Hematopoietic multipotent progenitor cell treated with erythropoietin and hydrocortisone succinate and interleukin-3 and kit ligand, for 15 days (in vitro differentiated cells): ENCODE results near the gene SLX9.
A peak's percentile ranks its signal among the peaks of the same experiment; 100 is the strongest.

Experiments
- DNase-seq: peaks from one replicate; pipeline ENCODE4 v3.0.0-alpha.2; 2015; ENCODE audit warnings: low spot score

The SLX9 gene, protein sequence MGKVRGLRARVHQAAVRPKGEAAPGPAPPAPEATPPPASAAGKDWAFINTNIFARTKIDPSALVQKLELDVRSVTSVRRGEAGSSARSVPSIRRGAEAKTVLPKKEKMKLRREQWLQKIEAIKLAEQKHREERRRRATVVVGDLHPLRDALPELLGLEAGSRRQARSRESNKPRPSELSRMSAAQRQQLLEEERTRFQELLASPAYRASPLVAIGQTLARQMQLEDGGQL

DNA sequence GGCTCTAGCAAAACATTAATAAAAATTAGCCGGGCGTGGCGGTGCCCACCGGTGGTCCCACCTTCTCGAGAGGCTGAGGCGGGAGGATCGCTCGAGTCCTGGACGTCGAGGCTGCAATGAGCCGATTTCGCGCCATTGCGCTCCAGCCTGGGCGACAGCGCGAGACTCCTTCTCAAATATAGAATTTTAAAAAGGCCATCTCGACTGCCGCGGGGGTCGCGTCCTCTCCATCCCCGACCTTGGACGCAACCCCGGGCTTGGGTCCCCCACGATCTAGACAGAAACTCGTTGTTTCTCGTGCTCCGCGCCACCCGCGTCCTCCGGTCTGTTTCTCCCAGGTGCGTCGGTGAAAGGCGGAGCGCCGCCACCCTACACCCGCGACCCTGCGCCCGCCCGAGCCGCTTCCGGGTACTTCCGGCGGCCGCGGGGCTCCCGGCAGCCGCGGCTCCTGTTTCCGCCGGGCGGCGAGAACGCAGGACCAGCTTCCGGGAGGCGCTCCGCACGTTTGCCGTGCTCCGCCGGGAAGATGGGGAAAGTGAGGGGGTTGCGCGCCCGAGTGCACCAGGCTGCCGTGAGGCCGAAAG, at the start of gene SLX9:
TSS of gene SLX9 (plus strand) at position 498 of the 584 bp plus-strand sequence. CDS start at position 527, 29 bp downstream.
- peak; percentile 73 for DNase-seq

DNA sequence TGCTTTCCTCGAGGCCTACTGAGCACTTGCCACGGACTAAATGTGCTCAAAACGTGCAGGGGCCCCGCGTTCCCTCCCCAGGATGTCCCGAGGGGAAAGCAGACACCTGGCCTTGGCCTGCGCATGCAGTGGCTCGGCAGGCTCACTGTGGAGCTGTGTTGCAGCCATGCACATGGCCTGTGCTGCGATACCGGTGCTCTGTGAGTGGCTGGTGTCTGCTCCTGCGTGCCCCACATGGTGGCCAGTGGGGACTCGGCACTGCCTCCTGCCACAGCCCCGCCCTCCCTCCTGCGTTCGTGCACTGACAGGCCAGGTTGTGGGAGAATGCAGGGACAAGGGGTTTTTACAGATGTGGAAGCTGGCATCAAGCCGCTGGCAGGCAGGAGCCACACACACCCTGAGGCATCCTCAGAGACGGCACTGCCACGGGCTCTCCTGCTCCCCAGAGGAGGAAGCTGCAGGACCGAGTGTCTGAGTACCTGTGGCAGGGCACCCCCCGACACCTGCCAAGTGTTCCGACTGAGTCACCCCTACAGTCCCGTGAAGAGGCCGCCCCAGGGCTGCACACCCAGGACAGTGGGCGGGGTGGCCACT, 49.4 kb upstream of the SLX9 start:
- DNase-seq, result no peak

DNA sequence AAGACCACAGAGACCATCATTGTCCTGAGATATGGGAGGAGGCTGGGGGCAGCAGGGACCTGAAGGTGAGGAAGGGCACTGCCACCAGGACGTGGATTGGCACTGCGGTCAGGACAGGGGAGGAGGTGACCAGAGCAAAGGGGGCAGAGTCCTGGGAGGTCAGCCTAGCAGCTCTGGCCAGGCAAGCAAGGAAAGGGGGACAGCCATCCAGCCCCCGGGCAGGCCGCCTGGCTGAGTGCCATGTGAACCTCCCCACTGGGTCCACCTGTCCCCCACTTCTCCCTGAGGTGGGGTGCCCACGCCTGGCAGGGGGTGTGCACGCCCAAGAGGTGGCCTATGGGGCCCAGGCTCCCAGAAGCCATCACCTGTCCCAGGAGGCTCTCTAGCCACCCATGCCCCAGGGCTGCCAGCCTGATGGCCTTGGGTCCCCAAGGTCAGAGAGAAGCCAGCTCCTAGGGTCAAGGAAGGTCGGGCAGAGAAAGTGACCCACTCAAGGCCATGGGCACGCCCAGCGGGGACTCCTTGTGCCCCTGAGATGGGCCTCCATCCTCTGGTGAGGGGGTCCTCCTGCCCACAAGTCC, 48.8 kb upstream of the SLX9 start:
- no peak for DNase-seq

DNA sequence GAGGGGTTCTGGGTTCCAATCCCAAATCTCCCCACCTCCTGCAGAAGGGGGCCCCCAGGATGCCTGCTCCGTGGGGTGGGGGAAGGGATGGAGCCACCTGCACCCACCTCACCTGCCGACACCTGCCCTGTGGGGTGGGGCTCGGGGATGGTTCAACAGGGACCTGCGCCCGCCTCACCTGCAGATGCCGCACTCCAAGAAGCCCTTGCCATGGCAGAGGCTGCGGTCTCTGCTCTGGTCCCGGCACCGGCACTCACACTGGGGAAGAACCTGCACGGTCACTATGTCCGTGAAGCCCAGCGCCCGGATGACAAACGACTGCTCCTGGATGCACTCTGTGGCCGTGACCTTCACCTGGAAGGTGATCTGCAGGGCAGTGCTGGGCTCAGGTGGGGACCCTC, 48.2 kb upstream of the SLX9 start:
- no peak for DNase-seq

DNA sequence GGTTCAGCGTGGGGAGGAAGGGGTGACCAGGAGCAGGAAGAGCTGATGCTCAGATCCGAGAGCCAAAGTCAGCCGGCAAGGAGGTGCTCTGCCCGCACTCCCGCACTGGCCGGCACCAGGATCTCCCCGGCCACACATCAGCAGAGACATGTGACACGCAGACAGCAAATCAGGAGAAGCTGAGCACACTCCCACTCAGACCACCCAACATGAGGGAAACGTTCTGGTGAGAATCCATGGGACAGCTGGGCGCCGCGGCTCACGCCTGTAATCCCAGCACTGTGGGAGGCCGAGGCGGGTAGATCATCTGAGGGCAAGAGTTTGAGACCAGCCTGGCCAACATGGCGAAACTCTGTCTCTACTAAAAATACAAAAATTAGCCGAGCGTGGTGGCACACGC, 47.7 kb upstream of the SLX9 start:
- DNase-seq, result no peak

DNA sequence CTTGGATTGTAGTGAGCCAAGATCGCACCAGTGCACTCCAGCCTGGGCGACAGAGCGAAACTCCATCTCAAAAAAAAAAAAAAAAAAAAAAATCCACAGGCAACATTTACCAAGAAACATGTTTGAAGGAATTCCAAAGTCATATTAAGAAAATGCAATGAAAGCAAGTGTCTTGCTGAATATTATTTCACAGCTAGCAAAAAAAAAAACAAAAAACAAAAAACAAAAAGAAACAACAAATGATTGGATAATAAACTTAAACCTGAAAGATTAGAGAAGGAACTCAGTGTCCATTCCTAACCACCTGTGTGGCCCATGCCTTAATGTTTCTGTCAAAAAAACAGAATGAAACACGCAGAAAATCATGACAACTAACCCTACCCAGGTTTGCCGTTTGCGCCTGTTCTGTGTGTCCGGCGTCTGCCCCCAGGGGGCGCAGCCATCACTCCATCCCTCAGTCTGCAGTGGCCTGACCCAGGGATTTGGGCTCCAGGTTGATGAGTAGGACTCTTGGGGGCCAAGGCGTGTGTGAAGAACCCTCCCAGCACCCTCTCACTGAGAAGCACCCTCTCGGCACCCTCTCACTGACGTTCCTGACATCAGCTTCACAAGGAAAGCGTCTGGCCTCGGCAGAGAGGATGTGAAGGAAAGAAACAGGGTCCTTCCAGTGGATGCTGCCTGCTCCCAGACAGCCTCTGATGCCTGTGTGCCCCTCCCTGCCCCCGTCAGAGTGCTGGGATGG, 47.1 kb upstream of the SLX9 start:
- peak; percentile 76 for DNase-seq

DNA sequence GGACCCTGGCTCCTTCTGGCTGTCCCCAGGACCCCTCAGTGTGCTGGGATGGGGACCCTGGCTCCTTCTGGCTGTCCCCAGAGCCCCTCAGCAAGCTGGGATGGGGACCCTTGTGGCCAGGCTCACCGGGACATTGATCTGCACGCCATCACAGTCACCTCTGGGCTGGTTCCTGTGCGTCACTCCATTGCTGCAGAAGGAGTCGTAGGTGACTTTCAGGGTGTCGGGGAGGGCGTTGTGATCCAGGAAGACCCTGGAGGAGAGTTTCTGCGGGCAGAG, 46.6 kb upstream of the SLX9 start:
- DNase-seq, result no peak

GRCh38 chr21:44893948-44894656, 45.7 kb upstream of the SLX9 start:
- no peak for DNase-seq

DNA sequence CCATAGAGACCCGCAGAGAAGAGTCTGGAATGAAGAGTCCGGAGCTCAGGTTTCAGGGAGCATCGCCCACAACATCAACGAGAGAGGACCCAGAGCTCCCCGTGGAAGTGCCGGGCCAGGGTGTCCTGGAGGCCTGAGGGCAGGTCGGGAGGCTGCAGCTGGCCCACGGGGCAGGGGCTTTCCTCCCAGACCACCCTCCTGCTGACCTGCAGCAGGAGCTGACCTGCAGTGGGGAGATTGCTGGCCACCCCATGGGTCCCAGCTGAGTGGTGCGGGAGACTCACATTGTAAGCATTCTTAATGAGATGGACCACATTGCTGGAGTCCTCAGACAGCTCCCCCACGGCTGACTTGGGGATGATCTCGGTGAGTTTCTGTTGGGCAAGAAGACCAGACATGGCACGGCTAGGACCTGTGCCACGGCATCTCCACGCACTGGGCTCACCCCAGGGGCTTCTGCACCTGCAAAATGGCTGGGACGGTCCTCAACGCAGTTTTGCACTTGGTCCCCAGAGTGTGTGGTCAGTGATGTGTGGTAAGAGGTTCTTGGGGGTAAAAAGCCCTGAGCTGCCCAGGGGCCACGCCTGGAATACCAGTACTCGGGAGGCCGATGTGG, 45.0 kb upstream of the SLX9 start:
- DNase-seq, result no peak

GRCh38 chr21:44895859-44896258, 44.0 kb upstream of the SLX9 start:
- no peak for DNase-seq

- no peak for DNase-seq
Measured at GRCh38 chr21:44896561-44897286, 43.1 kb upstream of the SLX9 start.

DNA sequence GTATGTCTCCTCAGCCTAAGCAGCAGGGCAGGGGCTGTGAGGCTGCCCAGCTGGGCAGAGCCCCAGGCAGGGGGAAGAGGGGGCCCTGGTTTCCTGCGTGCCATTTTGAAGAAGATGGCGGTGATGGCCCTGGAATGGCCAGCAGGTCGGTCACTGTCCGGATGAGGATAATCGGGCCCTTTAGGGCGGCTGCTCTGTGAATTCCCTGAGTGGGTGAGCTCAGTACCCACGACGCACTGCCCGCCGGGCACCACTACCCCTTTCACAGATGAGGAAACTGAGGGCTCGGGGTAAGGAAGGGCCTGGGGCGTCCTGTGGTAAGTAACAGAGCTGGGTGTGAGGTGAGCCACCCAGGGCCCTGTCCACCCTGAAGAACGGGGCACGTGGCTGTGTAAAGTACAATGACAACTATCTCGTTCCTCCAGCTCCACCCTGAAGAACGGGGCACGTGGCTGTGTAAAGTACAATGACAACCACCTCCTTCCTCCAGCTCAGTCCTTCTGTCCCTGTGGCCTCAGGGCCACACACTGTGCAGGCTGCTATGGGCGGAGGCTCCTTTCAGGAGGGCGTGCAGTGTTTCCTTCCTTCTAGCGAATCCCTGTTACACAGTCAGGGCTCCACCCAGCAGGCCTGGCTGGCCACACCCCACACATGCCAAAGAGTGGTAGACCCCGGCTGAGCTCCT, 42.4 kb upstream of the SLX9 start:
- no peak for DNase-seq

DNA sequence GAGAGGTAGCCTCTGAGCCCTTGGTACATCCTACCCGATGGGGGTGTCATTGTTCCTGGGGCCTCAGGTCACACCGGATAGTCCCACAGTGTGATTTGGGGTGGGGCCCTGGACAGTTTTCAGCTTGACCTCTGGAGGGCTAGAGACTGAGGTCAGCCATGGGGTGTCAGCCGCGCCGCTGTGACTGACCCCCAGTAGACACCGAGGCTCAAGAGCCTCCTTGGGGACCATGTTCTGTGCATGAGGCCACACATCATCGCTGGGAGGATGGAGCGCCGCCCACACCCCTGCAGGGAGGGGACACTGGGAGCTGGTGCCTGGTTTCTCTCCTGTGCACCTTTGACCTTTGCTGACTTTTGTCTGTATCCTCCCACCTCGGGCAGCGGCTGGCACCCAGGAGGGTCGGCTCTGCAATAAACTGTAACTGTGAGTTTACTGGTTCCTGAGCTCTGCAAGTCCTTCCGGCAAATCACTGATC, 41.8 kb upstream of the SLX9 start:
- DNase-seq, result no peak

GRCh38 chr21:44898851-44899767, 40.7 kb upstream of the SLX9 start:
- no peak for DNase-seq

DNA sequence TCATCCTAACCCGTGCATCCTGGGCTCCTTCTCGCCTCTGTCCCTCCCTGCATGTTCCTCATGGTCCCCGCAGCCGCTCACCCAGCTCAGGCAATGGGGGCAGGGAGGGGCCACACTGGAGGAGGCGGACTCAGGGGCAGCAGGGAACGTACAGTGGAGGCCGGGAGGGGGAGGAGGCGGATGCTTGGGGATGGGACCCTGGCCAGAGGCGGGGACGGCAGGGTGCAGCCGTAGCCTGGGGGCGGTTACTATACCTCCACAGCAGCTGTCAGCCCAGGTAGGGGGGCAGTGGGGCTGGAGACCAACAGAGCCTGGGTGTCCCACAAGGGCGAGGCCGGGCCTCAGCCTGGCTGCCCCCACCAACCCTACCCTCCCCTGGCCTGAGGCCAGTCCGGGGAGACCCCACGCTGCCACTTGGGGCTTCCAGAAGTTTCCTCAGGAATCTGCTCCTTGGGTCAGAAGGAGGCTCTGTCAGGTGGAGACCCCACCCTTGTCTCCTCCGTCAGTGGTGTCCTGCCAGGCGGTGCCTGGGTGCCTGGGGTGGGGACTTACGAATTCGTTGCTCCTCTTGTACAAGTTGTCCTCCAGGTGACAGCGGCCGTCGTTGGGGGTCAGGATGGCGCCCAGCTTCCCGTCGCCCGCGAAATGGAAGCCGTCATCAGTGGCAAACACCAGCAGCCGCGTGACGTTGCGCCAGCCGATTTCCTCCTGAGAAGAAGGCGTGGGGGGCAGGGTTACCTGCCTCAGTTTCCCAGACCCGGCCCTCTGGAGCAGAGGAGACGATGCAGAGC, 39.9 kb upstream of the SLX9 start:
- no peak for DNase-seq

DNA sequence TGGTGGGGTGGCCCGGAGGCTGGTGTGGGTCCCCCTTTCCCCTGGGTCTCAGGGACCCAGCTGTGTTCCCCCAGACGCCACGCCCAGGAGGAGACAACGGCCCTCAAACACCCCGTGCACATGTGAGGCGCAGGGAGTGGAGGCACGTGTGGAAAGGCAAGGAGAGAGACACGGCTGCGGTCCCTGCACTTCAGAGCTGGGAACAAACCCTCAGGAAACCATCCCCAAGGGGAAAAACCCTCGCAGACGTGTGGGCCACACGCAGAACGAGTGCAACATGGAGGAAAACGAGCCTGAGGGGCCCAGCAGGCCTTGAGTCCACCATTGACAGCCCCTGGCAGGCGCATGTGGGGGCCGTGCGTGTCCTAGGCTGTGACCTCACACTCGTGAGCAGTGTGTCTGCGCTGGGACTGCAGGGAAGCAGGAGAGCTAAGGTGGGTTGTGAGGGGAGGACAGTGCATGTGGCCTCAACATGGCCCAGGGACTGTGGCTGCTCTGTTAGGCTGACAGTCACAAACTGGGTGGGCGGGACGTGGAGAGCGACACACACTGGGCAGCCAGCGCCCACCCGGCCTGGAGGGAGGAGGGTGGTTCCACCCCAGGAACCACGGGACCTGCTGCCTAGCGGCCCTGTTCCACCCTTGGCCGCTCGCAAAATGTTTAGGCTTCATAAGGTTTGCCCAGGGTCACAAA, 39.1 kb upstream of the SLX9 start:
- no peak for DNase-seq

DNA sequence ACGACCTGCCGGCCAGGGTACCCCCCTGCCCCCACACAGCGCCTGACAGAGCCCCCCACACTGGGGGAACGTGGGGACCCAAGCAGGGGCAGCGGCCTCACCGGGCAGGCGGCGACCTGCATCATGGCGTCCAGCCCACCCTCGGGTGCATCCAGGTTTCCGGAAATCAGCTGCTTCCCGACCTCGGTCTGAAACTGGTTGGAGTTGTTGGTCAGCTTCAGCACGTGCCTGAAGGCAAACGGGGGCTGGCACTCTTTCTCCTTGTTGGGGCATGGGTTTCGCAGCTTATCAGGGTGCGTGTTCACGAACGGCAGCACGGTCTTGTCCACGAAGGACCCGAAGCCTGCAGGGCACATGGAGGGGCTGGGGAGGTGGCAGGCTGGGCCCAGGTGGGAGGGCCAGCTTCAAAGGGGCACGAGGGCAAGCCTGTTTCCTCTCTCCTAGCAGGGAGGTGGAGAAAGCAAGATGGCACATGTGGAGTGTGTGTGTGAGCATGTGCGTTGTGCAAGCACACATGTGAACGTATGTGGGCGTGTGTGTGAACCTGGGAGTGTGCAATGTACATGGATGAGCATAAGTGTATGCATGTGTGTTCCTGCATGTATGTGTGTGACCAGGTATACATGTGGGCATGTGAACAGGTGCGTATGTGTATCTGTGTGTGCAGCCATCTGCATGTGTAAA, 38.3 kb upstream of the SLX9 start:
- DNase-seq, result no peak
